ENCODE results near the gene JAM3.

GRCh38 chr11:134199531-134199930 lies 130.7 kb downstream of the JAM3 start:
- TF ChIP-seq, protein P1, sequence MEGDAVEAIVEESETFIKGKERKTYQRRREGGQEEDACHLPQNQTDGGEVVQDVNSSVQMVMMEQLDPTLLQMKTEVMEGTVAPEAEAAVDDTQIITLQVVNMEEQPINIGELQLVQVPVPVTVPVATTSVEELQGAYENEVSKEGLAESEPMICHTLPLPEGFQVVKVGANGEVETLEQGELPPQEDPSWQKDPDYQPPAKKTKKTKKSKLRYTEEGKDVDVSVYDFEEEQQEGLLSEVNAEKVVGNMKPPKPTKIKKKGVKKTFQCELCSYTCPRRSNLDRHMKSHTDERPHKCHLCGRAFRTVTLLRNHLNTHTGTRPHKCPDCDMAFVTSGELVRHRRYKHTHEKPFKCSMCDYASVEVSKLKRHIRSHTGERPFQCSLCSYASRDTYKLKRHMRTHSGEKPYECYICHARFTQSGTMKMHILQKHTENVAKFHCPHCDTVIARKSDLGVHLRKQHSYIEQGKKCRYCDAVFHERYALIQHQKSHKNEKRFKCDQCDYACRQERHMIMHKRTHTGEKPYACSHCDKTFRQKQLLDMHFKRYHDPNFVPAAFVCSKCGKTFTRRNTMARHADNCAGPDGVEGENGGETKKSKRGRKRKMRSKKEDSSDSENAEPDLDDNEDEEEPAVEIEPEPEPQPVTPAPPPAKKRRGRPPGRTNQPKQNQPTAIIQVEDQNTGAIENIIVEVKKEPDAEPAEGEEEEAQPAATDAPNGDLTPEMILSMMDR (IDR thresholded peaks at IDR 0.05; ENCODE audit: insufficient read depth, low read length, poor library complexity, severe bottlenecking): no peak
- TF ChIP-seq EZH2phosphoT487 (conservative IDR thresholded peaks at IDR 0.05; ENCODE audit: low read length): no peak

All from SU-DHL-6 (cell line).